Activated T-cell treated with anti-CD3 and anti-CD28 coated beads, Interleukin-2, amount 50 U/mL, for 1 hour (primary cell): ENCODE results near the gene RRAGC.
"Not testable (repeated sequence)": the region's sequence is repeated elsewhere in the genome, so short reads cannot be mapped to it uniquely, and the experiment has no call there.

Experiments
- DNase-seq: peaks from one replicate; pipeline ENCODE4 v3.0.0-alpha.2; 2020

RRAGC gene

GRCh38 chr1:38852780-38853179 lies 6.8 kb downstream of the RRAGC start:
- DNase-seq, result no peak

GRCh38 chr1:38848071-38848470 lies 11.5 kb downstream of the RRAGC start:
- DNase-seq, result no peak

- DNase-seq, result no peak
Measured at GRCh38 chr1:38846210-38846609, 13.4 kb downstream of the RRAGC start.

GRCh38 chr1:38845088-38845487 lies 14.5 kb downstream of the RRAGC start:
- not testable (repeated sequence) for DNase-seq

GRCh38 chr1:38840281-38840680 lies 19.3 kb downstream of the RRAGC start:
- no peak for DNase-seq

GRCh38 chr1:38839363-38839762 lies 20.2 kb downstream of the RRAGC start:
- DNase-seq, result no peak

- DNase-seq, result not testable (repeated sequence)
Measured at GRCh38 chr1:38836316-38836715, 23.3 kb downstream of the RRAGC start.

GRCh38 chr1:38834937-38835827 lies 24.4 kb downstream of the RRAGC start:
- no peak for DNase-seq

GRCh38 chr1:38834221-38834782 lies 25.3 kb downstream of the RRAGC start:
- no peak for DNase-seq

- no peak for DNase-seq
Measured at GRCh38 chr1:38833146-38833545, 26.4 kb downstream of the RRAGC start.

GRCh38 chr1:38832370-38832734 lies 27.2 kb downstream of the RRAGC start:
- DNase-seq, result no peak

- no peak for DNase-seq
Measured at GRCh38 chr1:38831731-38832369, 27.7 kb downstream of the RRAGC start.

GRCh38 chr1:38829368-38829767 lies 30.2 kb downstream of the RRAGC start:
- no peak for DNase-seq

- no peak for DNase-seq
Measured at GRCh38 chr1:38827318-38827717, 32.3 kb downstream of the RRAGC start.

GRCh38 chr1:38826886-38827285 lies 32.7 kb downstream of the RRAGC start:
- no peak for DNase-seq

GRCh38 chr1:38826262-38826661 lies 33.3 kb downstream of the RRAGC start:
- no peak for DNase-seq

- DNase-seq, result no peak
Measured at GRCh38 chr1:38820860-38821259, 38.7 kb downstream of the RRAGC start.

- DNase-seq, result no peak
Measured at GRCh38 chr1:38819516-38819915, 40.1 kb downstream of the RRAGC start.

GRCh38 chr1:38819040-38819439 lies 40.5 kb downstream of the RRAGC start:
- DNase-seq, result no peak

- DNase-seq, result peak; percentile 66
Measured at GRCh38 chr1:38818175-38818976, 41.2 kb downstream of the RRAGC start.

GRCh38 chr1:38817267-38818174 lies 42.1 kb downstream of the RRAGC start:
- peak; percentile 31 for DNase-seq
